ENCODE data around the gene SH3BGR.

DNA sequence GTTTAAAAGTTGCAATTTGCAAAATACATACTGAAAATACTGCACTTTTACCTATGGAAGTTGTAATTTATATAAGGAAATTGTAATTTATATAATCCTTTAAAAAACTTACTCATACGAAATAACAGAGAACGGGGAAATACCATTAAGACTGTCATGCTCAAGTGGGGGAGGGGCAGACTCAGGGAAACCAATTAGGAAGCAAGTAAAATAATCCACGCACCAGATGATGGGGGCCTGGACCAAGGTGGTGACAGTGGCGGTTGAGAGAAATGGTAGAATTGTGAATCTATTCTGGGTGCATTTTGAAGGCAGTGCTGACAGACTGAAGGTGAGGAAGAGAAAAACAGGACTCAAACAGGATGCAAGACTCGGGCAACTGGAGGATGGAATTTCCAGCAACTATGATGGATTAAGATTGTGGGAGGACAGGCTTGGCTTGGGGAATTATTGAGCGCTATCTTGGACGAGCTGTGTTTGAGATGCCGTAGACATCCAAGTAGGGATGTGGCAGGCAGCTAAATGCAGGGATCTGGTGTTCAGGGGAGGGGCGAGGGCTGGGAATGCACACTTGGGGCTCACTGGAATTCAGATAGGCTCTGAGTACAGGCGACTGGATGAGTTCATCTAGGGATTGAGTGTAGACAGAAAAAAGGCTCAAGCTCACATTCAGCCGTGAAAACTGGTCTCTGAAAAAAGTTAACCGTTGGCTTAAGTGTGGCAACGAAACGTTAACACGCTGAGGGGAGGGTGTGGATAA is 7.2 kb upstream of the SH3BGR start:
- TF ChIP-seq POLR2AphosphoS5 (IDR thresholded peaks at IDR 0.05) (no peak), POLR2A (IDR thresholded peaks at IDR 0.05) (no peak)
- TF ChIP-seq, protein P1, sequence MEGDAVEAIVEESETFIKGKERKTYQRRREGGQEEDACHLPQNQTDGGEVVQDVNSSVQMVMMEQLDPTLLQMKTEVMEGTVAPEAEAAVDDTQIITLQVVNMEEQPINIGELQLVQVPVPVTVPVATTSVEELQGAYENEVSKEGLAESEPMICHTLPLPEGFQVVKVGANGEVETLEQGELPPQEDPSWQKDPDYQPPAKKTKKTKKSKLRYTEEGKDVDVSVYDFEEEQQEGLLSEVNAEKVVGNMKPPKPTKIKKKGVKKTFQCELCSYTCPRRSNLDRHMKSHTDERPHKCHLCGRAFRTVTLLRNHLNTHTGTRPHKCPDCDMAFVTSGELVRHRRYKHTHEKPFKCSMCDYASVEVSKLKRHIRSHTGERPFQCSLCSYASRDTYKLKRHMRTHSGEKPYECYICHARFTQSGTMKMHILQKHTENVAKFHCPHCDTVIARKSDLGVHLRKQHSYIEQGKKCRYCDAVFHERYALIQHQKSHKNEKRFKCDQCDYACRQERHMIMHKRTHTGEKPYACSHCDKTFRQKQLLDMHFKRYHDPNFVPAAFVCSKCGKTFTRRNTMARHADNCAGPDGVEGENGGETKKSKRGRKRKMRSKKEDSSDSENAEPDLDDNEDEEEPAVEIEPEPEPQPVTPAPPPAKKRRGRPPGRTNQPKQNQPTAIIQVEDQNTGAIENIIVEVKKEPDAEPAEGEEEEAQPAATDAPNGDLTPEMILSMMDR (IDR thresholded peaks at IDR 0.05), result no peak

Measured in breast epithelium (tissue), 3 donors.